ENCODE results near the gene DOHH. TPM values are rescaled to one million over a fixed set of nuclear protein-coding genes. Genes with fewer than 3 reads are reported as not detected.

DOHH gene
- polyA plus RNA-seq, 2 of the 4 experiments (the other 2 are of a cell fraction) = 4.6 to 13.3 TPM

GRCh38 chr19:3535563-3535965 is 35.1 kb upstream of the DOHH start:
- Histone ChIP-seq H3K27ac (no peak overlapping the region), H3K4me2 (no peak overlapping the region), H3K4me1 (no peaks in the 10 kb centered on the region), H3K4me3 (no peak overlapping the region), H3K9me3 (no peaks in the 10 kb centered on the region)
- peak; percentile 3 to 4; a peak in 1 of 6 replicates for ATAC-seq
- DNase-seq (ENCODE audit: low read depth in 1 of 2, low spot score in 1 of 2) = no peak
- POLR2A ChIA-PET = no interaction called here
- CTCF ChIA-PET = no interaction called here
- WGBS (ENCODE audit: missing lambda C conversion rate) = 90% methylated on average over 7 of the region's 14 CpGs
- no peak for TF ChIP-seq CBX8 (IDR thresholded peaks at IDR 0.05)
- no peak for TF ChIP-seq BCL3 (IDR thresholded peaks at IDR 0.05)
- TF ChIP-seq JUNB (IDR thresholded peaks at IDR 0.05) = no peak
- no peak for TF ChIP-seq EHMT2 (IDR thresholded peaks at IDR 0.05; ENCODE audit: low read depth)
- TF ChIP-seq SMC3 (IDR thresholded peaks at IDR 0.05) = no peak
- TF ChIP-seq HOXB5 (CRISPR knock-in tag; IDR thresholded peaks at IDR 0.05) = no peak
- TF ChIP-seq EHF (CRISPR knock-in tag; IDR thresholded peaks at IDR 0.05) = no peak
- TF ChIP-seq ZFP36 (IDR thresholded peaks at IDR 0.05; ENCODE audit: borderline replicate concordance, partially characterized antibody) = no peak
- no peak for TF ChIP-seq HDAC2 (IDR thresholded peaks at IDR 0.05)
- TF ChIP-seq RARB (CRISPR knock-in tag; IDR thresholded peaks at IDR 0.05) = no peak
- no peak for TF ChIP-seq ZSCAN20 (CRISPR knock-in tag; IDR thresholded peaks at IDR 0.05)
- no peak for TF ChIP-seq ZC3H11A (IDR thresholded peaks at IDR 0.05)
- TF ChIP-seq GATA3 (IDR thresholded peaks at IDR 0.05; ENCODE audit: borderline replicate concordance) = no peak
- no peak for TF ChIP-seq RCOR1 (IDR thresholded peaks at IDR 0.05; ENCODE audit: low read depth, low read length)
- no peak for TF ChIP-seq NFE2L2 (conservative IDR thresholded peaks at IDR 0.05; ENCODE audit: low read length)
- no peak for FAIRE-seq

- Histone ChIP-seq H3K9me3 (no peaks in the 10 kb centered on the region), H3K4me3 (no peak overlapping the region), H3K4me1 (no peaks in the 10 kb centered on the region), H3K27ac (no peak overlapping the region), H3K4me2 (no peak overlapping the region)
- DNase-seq (ENCODE audit: low read depth in 1 of 2, low spot score in 1 of 2) (no peak), FAIRE-seq (no peak), ATAC-seq (no peak)
- POLR2A ChIA-PET = no interaction called here
- WGBS (ENCODE audit: missing lambda C conversion rate) = 83% methylated on average over 1 of the region's 9 CpGs
- TF ChIP-seq JUN (IDR thresholded peaks at IDR 0.05) = no peak
- TF ChIP-seq HOXB5 (CRISPR knock-in tag; IDR thresholded peaks at IDR 0.05) = no peak
- no peak for TF ChIP-seq FOXS1 (CRISPR knock-in tag; IDR thresholded peaks at IDR 0.05)
- no peak for TF ChIP-seq MAZ (IDR thresholded peaks at IDR 0.05; ENCODE audit: borderline replicate concordance, low read depth, low read length)
- no peak for TF ChIP-seq CTCF (IDR thresholded peaks at IDR 0.05)
- no peak for TF ChIP-seq ELK1 (IDR thresholded peaks at IDR 0.05; ENCODE audit: low read depth, low read length)
- no peak for TF ChIP-seq NPAS2 (CRISPR knock-in tag; IDR thresholded peaks at IDR 0.05; ENCODE audit: borderline replicate concordance)
- no peak for TF ChIP-seq CHD2 (IDR thresholded peaks at IDR 0.05; ENCODE audit: low read length, partially characterized antibody)
- no peak for TF ChIP-seq RNF2 (IDR thresholded peaks at IDR 0.05; ENCODE audit: borderline replicate concordance, low read depth)
- TF ChIP-seq HES2 (IDR thresholded peaks at IDR 0.05) = no peak
- no peak for TF ChIP-seq SMC3 (IDR thresholded peaks at IDR 0.05)
- no peak for TF ChIP-seq JUNB (IDR thresholded peaks at IDR 0.05)
- TF ChIP-seq SREBF2 (IDR thresholded peaks at IDR 0.05) = no peak
- TF ChIP-seq CEBPB (IDR thresholded peaks at IDR 0.05) = no peak
- TF ChIP-seq FOSB (CRISPR knock-in tag; IDR thresholded peaks at IDR 0.05) = no peak
- no peak for TF ChIP-seq HEYL (CRISPR knock-in tag; IDR thresholded peaks at IDR 0.05)
- TF ChIP-seq RCOR1 (IDR thresholded peaks at IDR 0.05; ENCODE audit: low read depth, low read length) = no peak
- TF ChIP-seq MAFK (IDR thresholded peaks at IDR 0.05; ENCODE audit: partially characterized antibody) = no peak
- no peak for TF ChIP-seq KDM5A (IDR thresholded peaks at IDR 0.05)
- no peak for TF ChIP-seq ZSCAN20 (CRISPR knock-in tag; IDR thresholded peaks at IDR 0.05)
- CTCF ChIA-PET = no interaction called here
Observed at GRCh38 chr19:3535235-3535535, 34.7 kb upstream of the DOHH start.

All from A549 (cell line).